Measurements from ENCODE around the gene DVL1. TPM values are rescaled to one million over a fixed set of nuclear protein-coding genes. Genes with fewer than 3 reads are reported as not detected.

The DVL1 gene
- total RNA-seq, 1 donor from 2014 or later = 55.0 TPM

DNA sequence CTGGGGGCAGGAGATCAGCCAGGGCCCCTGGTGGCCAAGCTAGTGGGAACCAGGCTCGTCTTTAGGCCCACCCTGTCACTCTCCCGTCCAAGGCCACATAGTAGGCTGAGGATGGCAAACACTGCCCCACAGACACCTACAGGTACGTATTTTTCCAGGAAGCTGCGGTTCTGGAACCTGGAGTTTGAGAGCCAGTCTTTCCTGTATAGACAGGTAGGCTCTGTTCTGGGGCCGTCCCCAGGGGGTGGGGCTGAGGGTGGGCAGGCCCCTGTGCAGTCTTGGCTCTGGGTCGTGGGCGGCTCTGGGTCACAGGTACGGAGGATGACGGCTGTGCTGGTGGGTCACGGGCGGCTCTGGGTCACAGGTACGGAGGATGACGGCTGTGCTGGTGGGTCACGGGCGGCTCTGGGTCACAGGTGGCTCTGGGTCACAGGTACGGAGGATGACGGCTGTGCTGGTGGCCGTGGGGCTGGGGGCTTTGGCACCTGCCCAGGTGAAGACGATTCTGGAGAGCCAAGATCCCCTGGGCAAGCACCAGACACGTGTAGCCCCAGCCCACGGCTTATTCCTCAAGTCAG lies 38.7 kb downstream of the DVL1 start:
- H3K4me3 Mint-ChIP-seq (ENCODE audit: unreplicated experiment) = peak overlapping the region; percentile 68
- H3K9ac ChIP-seq (ENCODE audit: low read length) = no peak overlapping the region
- H3K4me3 ChIP-seq (ENCODE audit: insufficient read depth, low read depth, low read length) = no peak overlapping the region
- H3K36me3 Mint-ChIP-seq (ENCODE audit: low read depth, unreplicated experiment) = peaks cover 6% of the 10 kb centered on the region
- no peaks in the 10 kb centered on the region for H3K27me3 Mint-ChIP-seq (ENCODE audit: low read depth, unreplicated experiment)
- H3K9me3 Mint-ChIP-seq (ENCODE audit: unreplicated experiment) = no peaks in the 10 kb centered on the region
- no peaks in the 10 kb centered on the region for H3K27me3 ChIP-seq (ENCODE audit: insufficient read depth, low read length)
- no peak overlapping the region for H3K27ac ChIP-seq (ENCODE audit: low read depth, low read length)
- H3K4me2 ChIP-seq (ENCODE audit: low read length) = no peak overlapping the region
- DNase-seq (ENCODE audit: low read depth) (no peak), FAIRE-seq (no peak)
- no peak for TF ChIP-seq EZH2 (IDR thresholded peaks at IDR 0.05; ENCODE audit: insufficient read depth, low read length)
- TF ChIP-seq, protein P1, sequence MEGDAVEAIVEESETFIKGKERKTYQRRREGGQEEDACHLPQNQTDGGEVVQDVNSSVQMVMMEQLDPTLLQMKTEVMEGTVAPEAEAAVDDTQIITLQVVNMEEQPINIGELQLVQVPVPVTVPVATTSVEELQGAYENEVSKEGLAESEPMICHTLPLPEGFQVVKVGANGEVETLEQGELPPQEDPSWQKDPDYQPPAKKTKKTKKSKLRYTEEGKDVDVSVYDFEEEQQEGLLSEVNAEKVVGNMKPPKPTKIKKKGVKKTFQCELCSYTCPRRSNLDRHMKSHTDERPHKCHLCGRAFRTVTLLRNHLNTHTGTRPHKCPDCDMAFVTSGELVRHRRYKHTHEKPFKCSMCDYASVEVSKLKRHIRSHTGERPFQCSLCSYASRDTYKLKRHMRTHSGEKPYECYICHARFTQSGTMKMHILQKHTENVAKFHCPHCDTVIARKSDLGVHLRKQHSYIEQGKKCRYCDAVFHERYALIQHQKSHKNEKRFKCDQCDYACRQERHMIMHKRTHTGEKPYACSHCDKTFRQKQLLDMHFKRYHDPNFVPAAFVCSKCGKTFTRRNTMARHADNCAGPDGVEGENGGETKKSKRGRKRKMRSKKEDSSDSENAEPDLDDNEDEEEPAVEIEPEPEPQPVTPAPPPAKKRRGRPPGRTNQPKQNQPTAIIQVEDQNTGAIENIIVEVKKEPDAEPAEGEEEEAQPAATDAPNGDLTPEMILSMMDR (IDR thresholded peaks at IDR 0.05; ENCODE audit: insufficient read depth, low read depth, low read length) = no peak
- H2AFZ ChIP-seq (ENCODE audit: low read depth, low read length) = no peak overlapping the region
- peaks cover 72% of the 10 kb centered on the region for H4K20me1 ChIP-seq (ENCODE audit: insufficient read depth, low read length)
- H3K4me1 Mint-ChIP-seq (ENCODE audit: low read depth, unreplicated experiment) = peaks cover 9% of the 10 kb centered on the region
- peaks cover 27% of the 10 kb centered on the region for H3K4me1 ChIP-seq (ENCODE audit: insufficient read depth, low read length)
- H3K9me3 ChIP-seq (ENCODE audit: insufficient read depth, low read depth, low read length) = no peaks in the 10 kb centered on the region
- peaks cover 61% of the 10 kb centered on the region for H3K79me2 ChIP-seq (ENCODE audit: insufficient read depth, low read length)
- H3K27ac Mint-ChIP-seq (ENCODE audit: unreplicated experiment) = no peak overlapping the region
- H3K36me3 ChIP-seq (ENCODE audit: insufficient read depth, low read length) = peaks cover 8% of the 10 kb centered on the region

DNA sequence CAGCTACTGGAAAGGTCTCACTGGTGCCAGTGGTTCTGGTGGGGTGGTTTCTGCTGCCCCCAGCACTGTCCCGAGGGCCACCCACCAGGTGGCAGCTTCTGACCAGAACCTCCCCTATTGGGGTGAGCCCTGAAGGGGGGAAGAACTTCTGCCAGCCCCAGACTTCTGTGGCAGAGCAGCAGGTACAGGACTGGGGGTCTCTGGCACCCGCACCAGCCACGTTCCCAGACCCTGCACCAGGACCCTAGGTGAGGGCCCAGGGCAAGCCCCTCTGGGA lies 39.2 kb downstream of the DVL1 start:
- peaks cover 8% of the 10 kb centered on the region for H3K36me3 ChIP-seq (ENCODE audit: insufficient read depth, low read length)
- H3K4me1 Mint-ChIP-seq (ENCODE audit: low read depth, unreplicated experiment) = peaks cover 6% of the 10 kb centered on the region

More for the DNA sequence above, 39.2 kb downstream of the DVL1 start:
- H3K9ac ChIP-seq (ENCODE audit: low read length) = no peak overlapping the region
- H3K79me2 ChIP-seq (ENCODE audit: insufficient read depth, low read length) = peaks cover 62% of the 10 kb centered on the region
- H3K4me2 ChIP-seq (ENCODE audit: low read length) = peak overlapping the region; percentile 96
- H3K9me3 Mint-ChIP-seq (ENCODE audit: unreplicated experiment) = no peaks in the 10 kb centered on the region
- H4K20me1 ChIP-seq (ENCODE audit: insufficient read depth, low read length) = peaks cover 73% of the 10 kb centered on the region
- H3K27me3 ChIP-seq (ENCODE audit: insufficient read depth, low read length) = no peaks in the 10 kb centered on the region
- H3K4me3 ChIP-seq (ENCODE audit: insufficient read depth, low read depth, low read length) = peak overlapping the region; percentile 73
- H3K27ac Mint-ChIP-seq (ENCODE audit: unreplicated experiment) = no peak overlapping the region
- H3K4me1 ChIP-seq (ENCODE audit: insufficient read depth, low read length) = peaks cover 33% of the 10 kb centered on the region
- TF ChIP-seq EZH2 (IDR thresholded peaks at IDR 0.05; ENCODE audit: insufficient read depth, low read length) = no peak
- TF ChIP-seq, protein P1 (IDR thresholded peaks at IDR 0.05; ENCODE audit: insufficient read depth, low read depth, low read length) = no peak
- H2AFZ ChIP-seq (ENCODE audit: low read depth, low read length) = no peak overlapping the region
- H3K4me3 Mint-ChIP-seq (ENCODE audit: unreplicated experiment) = no peak overlapping the region
- H3K27me3 Mint-ChIP-seq (ENCODE audit: low read depth, unreplicated experiment) = no peaks in the 10 kb centered on the region
- H3K36me3 Mint-ChIP-seq (ENCODE audit: low read depth, unreplicated experiment) = peaks cover 6% of the 10 kb centered on the region
- no peak for DNase-seq (ENCODE audit: low read depth)
- no peaks in the 10 kb centered on the region for H3K9me3 ChIP-seq (ENCODE audit: insufficient read depth, low read depth, low read length)
- no peak overlapping the region for H3K27ac ChIP-seq (ENCODE audit: low read depth, low read length)
- no peak for FAIRE-seq
